ENCODE data around the gene NCF4.

Gene NCF4

DNA sequence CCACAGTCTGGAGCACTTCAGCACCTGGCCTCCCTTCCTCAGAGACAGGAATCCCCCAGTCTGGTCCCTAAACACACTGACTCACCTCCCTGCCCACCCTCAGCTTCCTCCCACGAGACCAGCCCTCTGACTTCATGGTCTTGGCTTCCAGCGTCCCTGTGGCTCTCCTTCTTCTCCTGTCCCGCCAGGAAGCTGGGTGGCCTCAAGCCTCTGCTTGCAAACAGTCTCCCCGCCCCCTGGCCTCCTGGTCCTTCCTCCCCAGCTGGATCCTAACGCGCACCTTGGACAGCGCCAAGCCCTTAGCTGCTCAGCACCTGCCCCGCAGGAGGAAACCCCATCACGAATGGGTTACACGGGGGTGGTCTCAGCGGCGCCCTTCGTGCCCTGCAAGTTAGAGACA, 4.5 kb downstream of the NCF4 start:
- no peak for DNase-seq

DNA sequence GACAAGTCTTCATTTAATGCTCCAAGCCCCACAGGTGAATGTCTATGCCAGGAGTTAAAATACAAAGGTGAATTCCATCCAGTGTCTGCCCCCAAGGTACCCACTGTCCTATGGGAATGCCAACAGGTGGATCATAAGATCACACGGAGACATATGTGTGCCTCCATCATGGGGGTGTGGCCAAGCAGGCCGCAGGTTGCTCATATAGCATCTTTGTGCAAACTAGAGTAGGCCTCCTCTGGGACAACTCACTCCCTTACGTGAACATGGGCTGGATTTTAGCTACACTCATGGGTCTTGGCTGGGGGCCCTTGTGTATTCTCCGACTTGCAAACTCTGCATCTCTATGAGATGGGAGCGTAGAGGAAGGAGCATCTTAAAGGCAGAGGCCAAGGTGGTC, 6.9 kb downstream of the NCF4 start:
- DNase-seq: no peak

DNA sequence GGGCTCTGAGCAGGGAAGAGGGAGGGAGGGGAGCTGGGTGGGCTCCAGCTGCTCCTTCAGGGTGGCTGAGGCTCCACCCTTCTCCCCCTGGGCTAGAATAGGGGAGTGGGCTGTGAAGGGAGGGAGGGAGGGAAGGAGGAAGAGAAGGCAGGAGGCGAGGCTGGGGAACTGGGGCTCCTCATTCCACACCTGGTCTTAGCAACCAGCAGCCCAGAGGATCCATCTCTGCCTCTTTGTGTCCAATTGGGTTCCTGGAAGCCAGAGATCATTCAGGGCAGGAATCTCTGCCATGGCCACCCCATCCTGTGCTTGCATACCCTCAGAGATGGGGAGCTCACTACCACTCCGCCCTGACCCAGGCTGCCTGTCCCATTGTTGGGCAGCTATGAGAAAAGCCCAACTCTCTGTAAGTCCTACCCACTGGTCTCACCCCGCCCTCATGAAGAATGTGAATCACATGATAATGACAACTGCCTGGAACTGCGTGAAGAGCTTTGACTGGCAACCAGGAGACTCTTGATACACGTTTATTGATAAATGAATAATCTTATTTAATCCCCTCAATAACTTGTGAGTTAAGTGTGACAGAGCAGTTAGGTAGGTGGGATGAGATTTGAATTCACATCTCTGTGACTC, 7.9 kb downstream of the NCF4 start:
- no peak for DNase-seq

DNA sequence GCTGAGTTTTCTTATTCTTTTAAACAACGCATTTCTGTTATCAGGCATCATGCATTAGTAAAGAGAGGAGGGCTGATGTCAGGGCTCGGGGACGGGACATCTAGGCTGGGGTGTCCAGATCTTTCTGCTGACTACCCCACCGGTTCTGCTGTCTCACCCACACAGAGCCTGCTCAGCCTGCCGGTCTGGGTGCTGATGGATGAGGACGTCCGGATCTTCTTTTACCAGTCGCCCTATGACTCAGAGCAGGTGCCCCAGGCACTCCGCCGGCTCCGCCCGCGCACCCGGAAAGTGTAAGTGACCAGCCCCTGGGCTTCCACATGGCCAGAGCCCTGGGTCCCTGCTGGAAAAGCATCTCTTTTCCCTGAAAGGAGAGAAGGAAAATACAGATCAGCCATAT, 9.4 kb downstream of the NCF4 start:
- no peak for DNase-seq

DNA sequence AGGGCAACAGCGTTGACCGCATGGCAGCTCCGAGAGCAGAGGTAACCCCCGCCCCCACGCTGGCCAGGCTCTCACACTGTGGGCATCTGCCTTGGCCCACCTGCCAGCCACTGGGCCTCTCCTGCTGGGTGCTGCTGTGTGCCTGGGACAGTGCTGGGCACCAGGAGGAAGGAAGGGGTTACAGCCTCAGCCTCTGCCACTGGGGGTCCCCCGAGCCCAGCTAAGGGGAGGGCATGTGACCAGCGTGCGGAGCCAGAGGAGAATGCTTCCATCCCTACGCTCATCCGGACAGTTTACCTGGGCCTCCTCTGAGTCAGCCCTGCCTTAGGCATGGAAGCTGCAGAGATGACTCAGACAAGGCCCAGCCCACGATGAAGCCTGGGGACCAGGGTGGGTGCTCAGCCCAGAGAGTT, 10.9 kb downstream of the NCF4 start:
- no peak for DNase-seq

DNA sequence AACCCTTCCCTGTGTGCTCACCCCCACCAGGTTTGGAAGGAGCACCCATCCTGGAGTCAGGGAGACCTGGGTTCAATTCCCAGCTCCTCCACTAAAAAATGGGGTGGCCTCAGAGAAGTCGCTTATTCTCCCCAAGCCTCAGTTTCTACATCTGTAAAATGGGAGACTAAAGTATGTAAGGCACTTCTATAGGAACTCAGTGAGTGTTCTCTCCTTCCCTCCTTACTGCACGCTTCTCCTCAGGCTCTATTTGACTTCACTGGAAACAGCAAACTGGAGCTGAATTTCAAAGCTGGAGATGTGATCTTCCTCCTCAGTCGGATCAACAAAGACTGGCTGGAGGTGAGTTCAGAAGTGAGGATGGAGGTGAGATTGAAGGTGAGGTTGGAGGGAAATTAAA, 11.3 kb downstream of the NCF4 start:
- DNase-seq: no peak

DNA sequence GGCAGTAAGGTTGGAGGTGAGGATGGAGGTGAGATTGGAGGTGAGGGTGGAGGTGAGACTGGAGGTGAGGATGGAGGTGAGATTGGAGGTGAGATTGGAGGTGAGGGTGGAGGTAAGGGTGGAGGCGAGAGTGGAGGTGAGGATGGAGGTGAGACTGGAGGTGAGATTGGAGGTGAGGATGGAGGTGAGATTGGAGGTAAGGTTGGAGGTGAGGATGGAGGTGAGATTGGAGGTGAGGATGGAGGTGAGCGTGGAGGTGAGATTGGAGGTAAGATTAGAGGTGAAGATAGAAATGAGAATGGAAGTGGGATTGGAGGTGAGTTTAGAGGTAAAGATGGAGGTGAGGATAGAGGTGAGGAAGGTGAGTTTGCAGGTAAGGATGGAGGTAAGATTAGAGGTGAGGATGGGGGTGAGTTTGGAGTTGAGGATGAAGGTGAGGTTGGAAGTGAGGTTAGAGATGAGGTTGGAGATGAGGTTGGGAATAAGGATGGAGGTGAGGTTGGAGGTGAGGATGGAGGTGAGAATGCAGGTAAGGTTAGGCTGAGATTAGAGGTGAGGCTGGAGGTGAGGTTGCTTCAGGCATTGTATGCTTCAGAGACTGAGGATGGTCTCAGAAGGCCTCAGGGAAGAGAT, 12.2 kb downstream of the NCF4 start:
- no peak for DNase-seq

DNA sequence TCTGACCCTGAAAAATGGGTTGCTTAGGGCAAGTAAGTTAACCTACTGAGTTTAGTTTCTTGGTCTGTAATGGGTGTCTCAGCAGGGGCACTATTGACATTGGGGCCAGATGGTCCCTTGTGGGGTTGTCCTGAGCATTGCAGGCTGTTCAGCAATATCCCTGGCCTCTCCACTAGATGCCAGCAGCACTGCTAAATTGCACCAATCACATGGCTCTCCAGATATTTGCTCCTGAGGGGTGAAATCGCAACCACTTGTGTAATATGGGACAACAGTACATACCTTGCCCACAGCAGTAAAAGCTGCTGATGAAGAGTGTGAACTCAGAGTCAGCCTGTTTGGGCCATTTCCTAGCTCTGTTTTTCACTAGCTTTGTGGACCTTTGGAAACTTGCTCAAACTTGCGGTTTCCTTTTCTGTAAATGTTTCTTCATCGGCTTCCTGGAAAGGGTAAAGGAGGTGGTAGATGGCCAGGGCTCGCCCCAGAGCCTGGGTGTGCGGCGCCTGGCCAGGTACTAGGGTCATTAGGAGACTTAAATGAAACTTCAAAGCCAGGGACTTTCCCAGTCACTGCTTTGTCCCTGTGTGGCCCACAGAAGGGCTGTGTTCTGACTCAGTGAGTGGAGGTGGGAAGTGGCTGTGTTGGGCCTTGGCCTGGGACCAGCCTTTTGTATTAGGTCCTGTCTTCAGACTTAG, 13.0 kb downstream of the NCF4 start:
- DNase-seq: peak; percentile 97 to 99

DNA sequence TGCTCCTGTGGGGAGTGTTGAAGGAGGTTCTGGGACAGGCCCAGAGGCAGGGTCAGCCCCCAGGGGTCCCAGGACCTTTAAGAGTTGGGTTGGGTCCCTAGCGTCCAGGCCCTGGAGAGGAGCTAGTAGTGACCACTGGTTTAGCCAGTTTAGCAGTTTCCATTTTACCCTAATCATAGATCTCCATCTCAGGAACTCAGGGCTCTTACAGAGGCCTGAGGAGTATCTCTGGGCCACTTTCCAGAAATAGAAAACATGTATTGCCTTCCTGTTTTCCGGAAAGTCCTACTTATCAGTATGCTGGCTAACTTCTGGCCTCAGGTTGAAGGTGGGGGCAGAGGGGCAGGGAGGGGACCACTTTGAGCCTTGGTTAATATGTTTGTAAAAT, 13.5 kb downstream of the NCF4 start:
- no peak for DNase-seq

DNA sequence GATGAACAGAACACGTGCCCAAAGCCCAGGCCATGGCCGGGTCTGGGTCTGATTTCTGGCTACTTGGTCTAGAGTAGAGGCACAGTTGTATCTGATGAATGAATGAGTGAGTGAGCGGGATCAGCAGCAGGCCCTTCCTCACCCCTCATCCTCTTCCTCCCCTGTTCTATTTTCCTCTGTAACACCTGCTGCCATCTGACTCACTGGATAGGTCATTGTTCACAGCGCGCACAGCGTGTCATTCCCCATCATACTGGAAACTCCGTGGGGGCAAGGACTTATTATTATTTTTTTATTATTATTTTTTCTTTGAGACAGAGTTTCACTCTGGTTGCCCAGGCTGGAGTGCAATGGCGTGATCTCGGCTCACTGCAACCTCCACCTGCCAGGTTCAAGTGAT, 13.9 kb downstream of the NCF4 start:
- DNase-seq: no peak

DNA sequence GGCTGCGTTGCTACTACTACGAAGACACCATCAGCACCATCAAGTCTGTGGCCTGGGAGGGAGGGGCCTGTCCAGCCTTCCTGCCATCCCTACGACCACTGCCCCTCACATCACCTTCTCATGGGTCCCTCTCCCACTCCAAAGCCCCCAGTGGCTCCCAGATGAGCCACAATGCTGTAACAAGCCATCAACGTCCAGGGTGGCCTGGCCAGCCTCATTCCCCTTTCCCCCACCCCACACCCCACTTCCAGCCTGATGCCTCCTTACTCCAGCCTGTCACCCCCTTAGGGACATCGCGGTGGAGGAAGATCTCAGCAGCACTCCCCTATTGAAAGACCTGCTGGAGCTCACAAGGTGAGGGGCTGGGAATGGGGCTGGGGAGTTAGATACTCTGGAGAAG, 14.9 kb downstream of the NCF4 start:
- DNase-seq: no peak

DNA sequence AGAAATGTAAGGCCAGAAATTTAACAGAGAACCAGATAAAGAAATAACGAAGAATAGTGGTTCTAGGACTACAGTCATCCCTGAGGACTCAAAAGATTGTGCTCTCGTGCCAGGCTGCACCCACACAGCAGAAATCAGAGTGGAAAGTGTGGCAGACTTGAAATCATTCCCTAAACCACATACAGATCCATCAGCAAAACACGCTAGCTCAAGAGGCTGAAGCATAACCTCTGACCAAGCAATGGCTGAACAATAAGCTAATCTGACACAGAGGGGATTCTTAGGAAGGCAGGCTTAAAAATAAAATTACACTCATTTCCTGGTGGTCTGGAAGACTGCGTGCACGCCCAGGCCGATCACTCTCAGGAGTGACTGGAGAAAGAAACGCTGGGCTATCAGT, 19.0 kb downstream of the NCF4 start:
- no peak for DNase-seq

DNA sequence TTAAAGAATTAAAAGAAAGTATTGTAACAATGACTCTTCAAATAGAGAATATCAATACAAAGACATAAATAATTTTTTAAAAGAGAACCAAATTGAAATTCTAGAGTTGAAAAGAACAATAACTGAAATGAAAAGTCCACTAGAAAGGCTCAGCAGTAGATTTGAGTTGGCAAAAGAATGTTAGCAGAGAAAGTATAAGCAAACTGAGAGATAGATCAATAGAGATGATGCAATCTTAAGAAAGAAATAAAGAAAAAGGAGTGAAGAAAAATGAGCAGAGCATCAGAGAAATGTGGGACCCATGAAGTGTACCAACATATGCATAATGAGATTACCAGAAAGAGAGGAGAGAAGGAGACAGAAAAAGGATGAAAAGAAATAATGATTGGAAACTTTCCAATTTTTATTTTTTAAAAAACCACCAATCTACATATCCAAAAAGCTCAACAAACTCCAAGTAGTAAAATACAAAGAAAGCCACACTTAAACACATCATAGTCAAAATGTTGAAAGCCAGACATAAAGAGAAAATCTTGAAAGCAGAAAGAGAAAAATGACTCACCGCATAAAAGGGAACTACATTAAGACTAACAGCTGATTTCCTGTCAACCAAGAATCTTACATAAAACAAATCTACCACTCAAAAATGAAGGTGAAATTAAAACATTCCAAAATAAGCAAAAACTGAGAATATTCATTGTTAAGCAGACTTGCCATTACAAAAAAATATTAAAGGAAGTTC, 20.9 kb downstream of the NCF4 start:
- peak; percentile 47 to 68 for DNase-seq

DNA sequence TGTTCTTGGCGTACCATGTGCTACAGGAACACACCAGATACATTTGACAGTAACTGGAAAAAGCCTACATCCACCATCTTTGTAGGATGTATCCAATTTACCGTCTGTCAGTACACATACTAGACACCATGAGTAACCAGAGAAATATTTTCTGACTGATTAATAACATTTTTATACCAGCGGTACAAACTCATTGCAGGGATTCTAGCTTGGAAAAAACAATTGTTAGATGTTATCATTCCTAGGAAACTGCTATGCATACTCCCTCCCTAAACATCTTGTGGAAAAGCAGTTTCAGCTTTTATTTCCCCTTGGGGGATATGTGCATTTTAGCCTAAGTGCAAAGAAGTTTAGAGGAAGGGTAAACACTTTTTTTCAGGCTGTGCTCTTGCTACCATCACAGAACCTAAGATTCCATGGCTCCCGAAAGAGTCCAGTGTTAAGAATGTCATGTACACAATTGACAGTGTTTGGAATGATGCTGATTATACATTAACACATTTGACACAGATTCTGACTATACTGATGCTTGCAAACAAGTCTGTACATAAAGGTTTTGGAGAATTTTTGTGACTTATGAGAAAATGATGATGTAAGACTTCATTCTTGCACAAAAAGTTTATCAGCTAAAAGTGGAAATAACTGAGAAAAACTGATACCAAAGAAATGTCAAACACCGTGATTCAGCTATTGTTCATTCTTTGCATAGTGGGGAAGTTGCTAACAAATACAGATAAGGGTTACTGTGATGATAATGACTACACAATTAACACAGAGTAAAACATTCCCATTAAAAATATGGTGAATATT, 23.7 kb downstream of the NCF4 start:
- DNase-seq: no peak

DNA sequence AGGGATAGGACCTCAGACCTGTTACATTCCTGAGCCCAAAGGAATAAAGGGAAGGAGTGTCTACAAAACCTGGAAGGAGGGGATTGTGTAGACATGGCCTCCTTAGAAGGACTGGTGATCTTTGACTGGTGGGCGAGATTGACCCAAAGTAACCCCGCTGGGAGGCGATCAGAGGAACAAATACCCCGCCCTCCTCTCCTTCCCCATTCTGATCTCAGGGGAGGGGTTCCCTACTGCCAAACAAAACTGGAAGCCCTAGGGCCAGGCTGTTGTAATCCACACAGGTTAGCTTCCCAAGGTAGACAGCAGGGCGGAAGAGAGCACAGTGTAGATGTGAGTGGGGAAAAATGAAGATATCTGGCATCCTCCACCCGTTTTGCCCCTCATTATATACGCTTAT, 24.7 kb downstream of the NCF4 start:
- no peak for DNase-seq

DNA sequence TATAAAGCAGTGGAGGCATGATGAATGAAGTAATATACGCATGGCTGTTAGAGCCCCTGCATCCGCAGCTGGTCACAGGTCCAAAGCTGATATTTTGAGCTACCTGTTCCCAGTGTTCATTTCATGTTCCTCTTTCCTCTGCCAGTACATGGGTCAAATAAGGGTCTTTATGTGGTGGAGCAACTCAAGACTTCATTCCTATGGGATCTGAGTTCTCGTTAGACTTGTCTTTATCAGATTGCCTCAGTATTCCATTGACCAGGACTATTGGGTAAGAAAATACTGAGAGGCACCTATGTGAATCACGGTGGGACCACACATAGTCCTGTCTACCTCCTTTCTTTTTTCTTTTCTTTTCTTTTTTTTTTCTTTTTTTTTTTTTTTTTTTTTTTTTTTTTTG, 25.2 kb downstream of the NCF4 start:
- DNase-seq: no peak

DNA sequence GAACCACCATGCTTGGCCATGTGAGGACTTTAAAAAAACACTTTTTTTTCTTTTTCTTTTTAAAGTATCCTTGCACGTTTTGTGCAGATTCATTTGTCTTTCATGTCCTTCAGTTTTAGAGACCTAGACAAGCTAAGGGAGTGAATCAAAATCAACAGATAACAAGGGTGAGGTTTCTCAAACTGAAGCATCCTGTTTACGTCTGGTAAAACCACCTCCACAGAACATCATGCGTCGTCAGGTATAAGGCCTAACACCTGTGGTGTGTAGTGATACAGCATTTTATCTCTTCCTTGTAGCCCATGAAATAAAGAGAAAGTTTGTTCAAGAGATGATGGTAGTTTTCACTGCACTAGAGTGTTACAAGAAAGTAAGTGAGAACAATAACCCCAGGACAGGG, 26.4 kb downstream of the NCF4 start:
- no peak for DNase-seq

DNA sequence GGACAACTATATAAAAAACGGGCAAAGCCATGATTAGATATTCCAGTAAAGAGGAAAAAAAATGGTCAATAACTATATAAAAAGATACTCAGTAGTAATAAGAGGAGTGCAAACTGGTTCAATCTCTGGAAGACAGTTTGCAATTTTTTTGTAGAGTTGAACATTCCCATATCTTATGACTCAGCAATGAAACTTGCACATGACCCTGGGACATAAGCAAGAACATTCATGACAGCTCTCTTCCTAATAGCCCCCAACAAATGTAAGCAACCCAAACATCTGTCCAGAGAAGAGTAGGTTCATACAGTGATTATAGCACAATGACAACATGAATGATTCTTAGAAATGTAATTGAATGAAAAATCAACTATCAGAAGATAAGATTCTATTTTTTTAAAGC, 30.8 kb downstream of the NCF4 start:
- no peak for DNase-seq

DNA sequence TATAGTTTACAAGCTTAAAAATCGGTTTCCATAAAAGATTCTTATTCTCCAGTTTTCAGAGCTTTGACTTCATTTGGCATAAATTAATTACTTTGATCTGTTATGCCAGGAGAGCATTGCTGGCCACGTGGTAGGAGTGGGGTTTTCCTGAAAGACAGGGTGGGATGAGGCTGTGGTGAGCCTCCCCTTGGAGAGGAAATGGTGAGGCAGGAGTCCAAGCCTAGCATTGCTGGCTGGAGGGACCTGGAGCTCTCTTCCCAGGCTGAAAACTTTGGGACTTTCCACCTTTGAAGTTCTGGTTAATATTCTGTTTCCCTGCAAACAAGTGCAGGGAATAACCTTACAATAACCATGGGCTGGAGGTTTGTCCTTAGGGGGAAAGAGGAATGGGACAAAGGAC, 31.5 kb downstream of the NCF4 start:
- DNase-seq: no peak

DNA sequence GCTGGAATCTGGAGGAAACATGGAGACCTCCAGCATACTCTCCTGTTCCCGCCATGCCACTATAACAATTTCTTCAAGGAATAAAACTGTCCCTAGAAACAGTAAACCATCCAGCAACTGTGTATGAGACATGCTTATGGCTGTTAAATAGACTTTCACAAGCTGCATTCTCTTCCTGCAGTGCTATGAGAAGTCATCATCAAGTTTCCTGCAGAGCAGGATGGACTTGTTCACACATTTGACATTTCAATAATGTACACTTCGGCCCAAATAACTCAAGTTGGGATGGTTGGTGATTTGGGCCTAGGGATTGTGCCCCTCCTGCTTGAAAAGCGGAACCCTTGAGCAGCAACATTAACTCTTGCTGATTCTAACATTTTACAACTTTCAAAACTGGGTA, 32.5 kb downstream of the NCF4 start:
- DNase-seq: no peak

DNA sequence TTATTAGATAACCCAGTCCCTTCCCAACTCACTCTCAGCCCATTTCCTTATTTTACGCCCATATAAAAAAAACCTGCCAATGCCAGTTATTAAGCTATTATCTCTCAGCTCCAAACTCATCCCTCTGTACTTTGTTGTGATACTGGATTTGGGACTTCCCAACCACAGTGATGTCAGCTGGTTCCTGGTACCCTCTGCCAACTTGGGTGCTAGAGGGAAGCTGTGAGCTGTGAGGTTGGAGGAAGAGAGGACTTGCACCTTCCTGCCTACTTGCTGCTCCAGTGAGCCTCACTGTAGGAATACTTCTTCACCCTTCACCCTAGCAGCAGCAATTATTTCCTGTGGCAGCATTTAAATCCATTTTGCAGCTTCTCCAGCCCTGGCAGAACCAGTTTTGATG, 33.5 kb downstream of the NCF4 start:
- DNase-seq: no peak

DNA sequence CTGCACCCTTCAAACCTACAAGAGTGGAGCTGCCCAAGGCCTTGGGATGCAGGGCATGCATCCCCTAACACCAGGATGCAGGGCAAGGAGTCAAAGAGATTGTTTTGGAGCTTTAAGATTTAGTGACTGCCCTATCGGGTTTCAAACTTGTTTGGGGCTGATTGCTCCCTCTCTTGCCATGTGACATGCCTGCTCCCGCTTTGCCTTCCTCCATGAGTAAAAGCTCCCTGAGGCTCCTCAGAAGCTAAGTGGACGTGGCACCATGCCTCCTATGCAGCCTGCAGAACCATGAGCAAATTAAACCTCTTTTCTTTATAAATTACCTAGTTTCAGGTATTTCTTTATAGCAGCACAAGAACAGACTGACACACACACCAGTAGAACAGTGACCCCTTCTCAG, 36.8 kb downstream of the NCF4 start:
- no peak for DNase-seq

DNA sequence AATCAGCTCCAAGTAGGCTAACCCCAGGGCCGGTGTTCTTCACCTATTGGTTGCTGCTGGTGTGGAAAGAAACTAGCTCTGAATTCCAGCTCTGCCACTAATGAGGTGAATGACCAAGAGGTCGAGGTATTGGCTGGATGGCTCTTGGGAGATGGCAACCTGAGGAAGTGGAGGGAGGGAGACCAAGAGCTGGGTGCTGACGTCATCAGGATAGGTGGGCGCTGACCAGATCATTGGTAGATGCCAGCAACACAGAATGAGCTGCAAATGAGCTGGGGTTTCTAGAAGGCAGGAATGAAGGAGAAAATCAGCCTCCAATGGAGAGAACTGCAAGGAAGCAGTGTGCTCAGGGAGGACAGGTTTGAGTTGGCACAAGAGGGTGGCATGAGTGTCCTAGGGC, 37.9 kb downstream of the NCF4 start:
- no peak for DNase-seq

All from AML-193 (cell line).